Mesenchymal stem cell (in vitro differentiated cells and primary cell): Measurements from ENCODE around the gene EVC.

Experiments used
- DNase-seq: peaks from one replicate; pipeline ENCODE4 v3.0.0-alpha.2; 2013
- H2AFZ ChIP-seq: one replicate; pipeline ENCODE4 v1.6.1; 2013; ENCODE audit warnings: low read depth, mild to moderate bottlenecking, control low read depth, inconsistent platforms, low read length, moderate library complexity
- H2AK5ac ChIP-seq: 2 replicates; pipeline ENCODE4 v1.6.1; 2013; ENCODE audit warnings: low read length, moderate library complexity, mild to moderate bottlenecking, inconsistent platforms; ENCODE audit not compliant: severe bottlenecking
- H2BK120ac ChIP-seq: one replicate; pipeline ENCODE4 v1.6.1; 2013; ENCODE audit warnings: low read depth, mild to moderate bottlenecking, inconsistent platforms, low read length, moderate library complexity
- H2BK12ac ChIP-seq, 2 experiments: one replicate each; pipeline ENCODE4 v1.6.1; 2013; ENCODE audit warnings: inconsistent platforms in 2 of 2, low read length in 2 of 2, mild to moderate bottlenecking in 2 of 2, moderate library complexity in 2 of 2, control low read depth in 1 of 2
- H2BK15ac ChIP-seq: one replicate; pipeline ENCODE4 v1.6.1; 2013; ENCODE audit warnings: mild to moderate bottlenecking, low read depth, inconsistent platforms; ENCODE audit not compliant: poor library complexity, severe bottlenecking
- H2BK5ac ChIP-seq: 2 replicates; pipeline ENCODE4 v1.6.1; 2013; ENCODE audit warnings: low read depth, mild to moderate bottlenecking, low read length, control low read depth, inconsistent platforms; ENCODE audit not compliant: poor library complexity, severe bottlenecking
- H3K14ac ChIP-seq, 2 experiments: one replicate each; pipeline ENCODE4 v1.6.1; 2013; ENCODE audit warnings: inconsistent platforms in 2 of 2, low read length in 2 of 2, control low read depth in 1 of 2, mild to moderate bottlenecking in 1 of 2, moderate library complexity in 1 of 2
- H3K18ac ChIP-seq, 2 experiments: one replicate each; pipeline ENCODE4 v1.6.1; 2013; ENCODE audit warnings: inconsistent platforms in 2 of 2, low read length in 2 of 2, control low read depth in 1 of 2, low read depth in 1 of 2, mild to moderate bottlenecking in 1 of 2
- H3K23ac ChIP-seq, 2 experiments: one replicate each; pipeline ENCODE4 v1.6.1; 2013; ENCODE audit warnings: inconsistent platforms in 2 of 2, low read length in 2 of 2, mild to moderate bottlenecking in 2 of 2, moderate library complexity in 2 of 2, control low read depth in 1 of 2
- H3K27ac ChIP-seq: 2 replicates; pipeline ENCODE4 v1.5.1; 2013; ENCODE audit warnings: mild to moderate bottlenecking, moderate library complexity, low read length, control low read depth, inconsistent platforms; ENCODE audit not compliant: poor library complexity, severe bottlenecking
- H3K27me3 ChIP-seq, 2 experiments: 2 replicates each; pipeline versions ENCODE4 v1.6.1 to v1.7.0; 2013; ENCODE audit warnings: low read length in 2 of 2, mild to moderate bottlenecking in 2 of 2, moderate library complexity in 2 of 2, control low read depth in 1 of 2, inconsistent platforms in 1 of 2; ENCODE audit not compliant: control insufficient read depth in 1 of 2, insufficient read depth in 1 of 2
- H3K36me3 ChIP-seq, 2 experiments: 2 replicates each; pipeline versions ENCODE4 v1.6.1 to v1.7.0; 2013; ENCODE audit warnings: low read length in 2 of 2, control low read depth in 1 of 2, inconsistent platforms in 1 of 2, low read depth in 1 of 2, mild to moderate bottlenecking in 1 of 2; ENCODE audit not compliant: insufficient read depth in 2 of 2, control insufficient read depth in 1 of 2
- H3K4ac ChIP-seq, 2 experiments: one replicate each; pipeline ENCODE4 v1.6.1; 2013; ENCODE audit warnings: inconsistent platforms in 2 of 2, low read length in 2 of 2, mild to moderate bottlenecking in 2 of 2, moderate library complexity in 2 of 2, control low read depth in 1 of 2, low read depth in 1 of 2
- H3K4me1 ChIP-seq: 2 replicates; pipeline ENCODE4 v1.6.1; 2013; ENCODE audit warnings: low read depth, low read length, control low read depth; ENCODE audit not compliant: control insufficient read depth, insufficient read depth
- H3K4me2 ChIP-seq: 2 replicates; pipeline ENCODE4 v1.6.1; 2013; ENCODE audit warnings: low read length, mild to moderate bottlenecking, inconsistent platforms; ENCODE audit not compliant: poor library complexity, severe bottlenecking
- H3K4me3 ChIP-seq, 2 experiments: 2 replicates each; pipeline versions ENCODE4 v1.5.1 to v1.7.0; 2013; ENCODE audit warnings: low read length in 2 of 2, mild to moderate bottlenecking in 2 of 2, control low read depth in 1 of 2, low read depth in 1 of 2; ENCODE audit not compliant: insufficient read depth in 1 of 2
- H3K79me1 ChIP-seq: replicated peaks from 2 replicates; pipeline ENCODE4 v1.6.1; 2013; ENCODE audit warnings: mild to moderate bottlenecking, control low read depth, low read length, inconsistent platforms; ENCODE audit not compliant: poor library complexity, severe bottlenecking
- H3K9ac ChIP-seq: 2 replicates; pipeline ENCODE4 v1.7.0; 2013; ENCODE audit warnings: mild to moderate bottlenecking, low read length, moderate library complexity
- H3K9me3 ChIP-seq: 2 replicates; pipeline ENCODE4 v1.7.0; 2013; ENCODE audit warnings: mild to moderate bottlenecking, low read length; ENCODE audit not compliant: control insufficient read depth
- H4K8ac ChIP-seq: one replicate; pipeline ENCODE4 v1.6.1; 2013; ENCODE audit warnings: inconsistent platforms, mild to moderate bottlenecking, low read length, moderate library complexity
- H4K91ac ChIP-seq: one replicate; pipeline ENCODE4 v1.6.1; 2013; ENCODE audit warnings: mild to moderate bottlenecking, low read length, inconsistent platforms
- WGBS: methylation state at CpG from one replicate; pipeline ENCODE4 v1.1.7; 2013; ENCODE audit warnings: mixed read lengths; 5-methylcytosine and 5-hydroxymethylcytosine counted together

The EVC gene

GRCh38 chr4:5757536-5757935 lies 46.5 kb downstream of the EVC start:
- Histone ChIP-seq H3K9ac (peak overlapping the region; percentile 59), H3K79me1 (peaks cover 26% of the 10 kb centered on the region), H2BK15ac (peak overlapping the region; percentile 6), H3K4ac (no peak overlapping the region), H3K18ac (no peak overlapping the region), H2BK120ac (no peak overlapping the region), H3K4me2 (no peak overlapping the region), H3K4me1 (peaks cover 37% of the 10 kb centered on the region), H3K23ac (no peak overlapping the region), H3K27ac (no peak overlapping the region), H2AK5ac (peak overlapping the region; percentile 54), H3K9me3 (peaks cover 6% of the 10 kb centered on the region), H2AFZ (no peak overlapping the region), H3K14ac (no peak overlapping the region), H2BK5ac (no peak overlapping the region), H2BK12ac (peak overlapping the region in 1 of 2 experiments; percentile 46), H4K8ac (no peak overlapping the region), H4K91ac (no peak overlapping the region), H3K4me3 (no peak overlapping the region), H3K36me3 (peaks cover 62 to 79% of the 10 kb centered on the region in 2 experiments), H3K27me3 (no peaks in the 10 kb centered on the region)
- 97% methylated on average over 3 of the region's 4 CpGs for WGBS
- DNase-seq: no peak

DNA sequence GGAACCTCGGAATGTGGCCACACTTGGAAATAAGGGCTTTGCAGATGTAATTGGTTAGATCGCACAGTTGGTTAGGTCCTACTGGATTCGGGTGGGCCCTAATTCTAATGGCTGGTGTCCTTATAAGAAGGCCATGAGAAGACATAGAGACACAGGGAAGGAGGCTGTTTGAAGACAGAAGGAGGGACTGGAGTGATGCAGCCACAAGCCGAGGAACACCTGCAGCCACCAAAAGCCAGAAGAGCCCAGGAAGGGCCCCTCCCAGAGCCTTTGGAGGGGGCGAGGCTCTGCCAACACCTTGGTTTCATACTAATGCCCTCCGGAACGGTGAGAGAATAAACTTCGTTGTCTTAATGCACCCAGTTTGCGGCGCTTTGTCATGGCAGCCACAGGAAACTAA lies 47.0 kb downstream of the EVC start:
- Histone ChIP-seq H3K4me3 (no peak overlapping the region), H4K8ac (no peak overlapping the region), H3K4me2 (no peak overlapping the region), H3K9me3 (peaks cover 6% of the 10 kb centered on the region), H3K36me3 (peaks cover 59 to 78% of the 10 kb centered on the region in 2 experiments), H3K4me1 (peaks cover 33% of the 10 kb centered on the region), H4K91ac (no peak overlapping the region), H3K23ac (no peak overlapping the region), H3K27ac (peak overlapping the region; percentile 61), H2BK5ac (no peak overlapping the region), H2BK120ac (no peak overlapping the region), H2AFZ (no peak overlapping the region), H3K79me1 (peaks cover 26% of the 10 kb centered on the region), H2BK15ac (peak overlapping the region; percentile 13), H3K14ac (no peak overlapping the region), H2BK12ac (no peak overlapping the region), H2AK5ac (peak overlapping the region; percentile 64), H3K18ac (no peak overlapping the region), H3K9ac (peak overlapping the region; percentile 59), H3K4ac (peak overlapping the region in 1 of 2 experiments; percentile 17), H3K27me3 (no peaks in the 10 kb centered on the region)
- 79% methylated on average over 10 of the region's 10 CpGs for WGBS
- DNase-seq: peak; percentile 11

DNA sequence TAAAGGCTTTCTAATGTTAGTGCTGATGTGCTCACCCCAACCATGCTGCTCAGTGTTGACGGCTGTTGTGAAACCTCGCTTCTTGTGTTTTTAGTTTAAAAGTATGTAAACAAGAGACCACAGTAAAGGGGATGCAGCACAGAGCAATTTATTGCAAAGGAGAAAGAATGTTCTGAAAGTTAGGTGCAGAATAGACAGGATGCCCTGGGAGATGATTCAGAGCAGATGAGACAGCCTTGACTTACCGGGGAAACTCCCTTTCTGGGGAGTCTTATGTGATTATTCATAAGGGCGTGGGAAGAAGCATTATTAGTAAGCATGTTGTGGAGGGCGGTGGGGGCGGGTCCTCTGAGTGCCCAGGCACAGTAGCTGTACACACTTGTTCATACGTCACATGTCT lies 47.7 kb downstream of the EVC start:
- Histone ChIP-seq H3K9ac (peak overlapping the region; percentile 59), H3K4me3 (no peak overlapping the region), H4K8ac (no peak overlapping the region), H3K4ac (no peak overlapping the region), H3K27ac (peak overlapping the region; percentile 61), H3K4me2 (peak overlapping the region; percentile 3), H2BK5ac (peak overlapping the region; percentile 39), H3K9me3 (peaks cover 6% of the 10 kb centered on the region), H3K4me1 (peaks cover 25% of the 10 kb centered on the region), H3K79me1 (peaks cover 26% of the 10 kb centered on the region), H3K36me3 (peaks cover 53 to 70% of the 10 kb centered on the region in 2 experiments), H2AK5ac (no peak overlapping the region), H4K91ac (no peak overlapping the region), H3K18ac (peak overlapping the region in 1 of 2 experiments; percentile 19), H2BK12ac (no peak overlapping the region), H2AFZ (no peak overlapping the region), H3K14ac (no peak overlapping the region), H3K27me3 (no peaks in the 10 kb centered on the region), H3K23ac (no peak overlapping the region), H2BK15ac (no peak overlapping the region), H2BK120ac (no peak overlapping the region)
- peak; percentile 99 for DNase-seq
- 1% methylated on average over 3 of the region's 7 CpGs for WGBS

- Histone ChIP-seq H2BK5ac (peak overlapping the region; percentile 14), H3K14ac (peak overlapping the region in 1 of 2 experiments; percentile 64), H2BK12ac (peak overlapping the region in 1 of 2 experiments; percentile 15), H3K27ac (no peak overlapping the region), H3K9ac (peak overlapping the region; percentile 21), H3K9me3 (peaks cover 6% of the 10 kb centered on the region), H2AK5ac (peak overlapping the region; percentile 91), H2BK15ac (no peak overlapping the region), H3K27me3 (no peaks in the 10 kb centered on the region), H3K4me2 (no peak overlapping the region), H3K79me1 (peaks cover 23% of the 10 kb centered on the region), H3K4me1 (peaks cover 18% of the 10 kb centered on the region), H2BK120ac (no peak overlapping the region), H3K4ac (peak overlapping the region; percentile 44 to 54), H3K36me3 (peaks cover 47 to 63% of the 10 kb centered on the region in 2 experiments), H4K8ac (peak overlapping the region; percentile 51), H2AFZ (no peak overlapping the region), H3K18ac (peak overlapping the region in 1 of 2 experiments; percentile 67), H3K23ac (no peak overlapping the region), H3K4me3 (no peak overlapping the region), H4K91ac (peak overlapping the region; percentile 65)
- DNase-seq: no peak
- 94% methylated on average over 22 of the region's 22 CpGs for WGBS
Observed at GRCh38 chr4:5759236-5760075, 48.5 kb downstream of the EVC start.
